H9 (cell line): ENCODE measurements around the gene HPCAL1. TPM values are rescaled to one million over a fixed set of nuclear protein-coding genes. Genes with fewer than 3 reads are reported as not detected.

Experiments used
- DNase-seq: peaks from one replicate; pipeline ENCODE4 v3.0.0-alpha.2; 2017
- H2AFZ ChIP-seq: one replicate; pipeline ENCODE4 v1.6.1; 2013; ENCODE audit warnings: mild to moderate bottlenecking, low read length, control low read depth, moderate library complexity
- H2AK5ac ChIP-seq: 2 replicates; pipeline ENCODE4 v1.6.1; 2013; ENCODE audit warnings: low read length, control low read depth, mixed read lengths; ENCODE audit not compliant: insufficient read length
- H2BK120ac ChIP-seq: one replicate; pipeline ENCODE4 v1.6.1; 2013; ENCODE audit warnings: low read depth, mild to moderate bottlenecking, low read length, control low read depth, inconsistent platforms; ENCODE audit not compliant: poor library complexity, severe bottlenecking
- H2BK12ac ChIP-seq: 2 replicates; pipeline ENCODE4 v1.6.1; 2013; ENCODE audit warnings: low read length, control low read depth, mixed read lengths, low read depth; ENCODE audit not compliant: insufficient read length
- H2BK15ac ChIP-seq: 2 replicates; pipeline ENCODE4 v1.6.1; 2013; ENCODE audit warnings: low read depth, low read length, control low read depth
- H2BK20ac ChIP-seq: one replicate; pipeline ENCODE4 v1.6.1; 2013; ENCODE audit warnings: low read depth, mild to moderate bottlenecking, low read length, control low read depth, inconsistent platforms; ENCODE audit not compliant: poor library complexity, severe bottlenecking
- H2BK5ac ChIP-seq: 2 replicates; pipeline ENCODE4 v1.6.1; 2013; ENCODE audit warnings: low read length, control low read depth, mixed read lengths; ENCODE audit not compliant: insufficient read length
- H3K14ac ChIP-seq: 2 replicates; pipeline ENCODE4 v1.6.1; 2013; ENCODE audit warnings: low read length, control low read depth; ENCODE audit not compliant: insufficient read depth
- H3K18ac ChIP-seq: 2 replicates; pipeline ENCODE4 v1.6.1; 2013; ENCODE audit warnings: low read depth, mild to moderate bottlenecking, mixed read lengths, low read length, control low read depth; ENCODE audit not compliant: insufficient read length
- H3K23ac ChIP-seq: 2 replicates; pipeline ENCODE4 v1.6.1; 2013; ENCODE audit warnings: low read length, control low read depth, mixed read lengths, low read depth; ENCODE audit not compliant: insufficient read length
- H3K23me2 ChIP-seq: 2 replicates; pipeline ENCODE4 v1.6.1; 2013; ENCODE audit warnings: low read depth, mild to moderate bottlenecking, mixed read lengths, low read length, control low read depth; ENCODE audit not compliant: insufficient read length, poor library complexity, severe bottlenecking
- H3K27ac ChIP-seq: 2 replicates; pipeline ENCODE4 v1.5.1; 2013; ENCODE audit warnings: low read length, control low read depth, mixed read lengths, low read depth; ENCODE audit not compliant: insufficient read length
- H3K27me3 ChIP-seq: 2 replicates; pipeline ENCODE4 v1.6.1; 2013; ENCODE audit warnings: low read length, control low read depth, inconsistent platforms; ENCODE audit not compliant: insufficient read depth
- H3K4ac ChIP-seq: 2 replicates; pipeline ENCODE4 v1.6.1; 2013; ENCODE audit warnings: low read depth, mild to moderate bottlenecking, control low read depth, inconsistent platforms, low read length, moderate library complexity
- H3K4me1 ChIP-seq: 2 replicates; pipeline ENCODE4 v1.6.1; 2013; ENCODE audit warnings: low read length, control low read depth, inconsistent platforms; ENCODE audit not compliant: insufficient read depth
- H3K4me2 ChIP-seq: 2 replicates; pipeline ENCODE4 v1.6.1; 2013; ENCODE audit warnings: low read length, control low read depth, mixed read lengths; ENCODE audit not compliant: insufficient read length, insufficient read depth
- H3K56ac ChIP-seq: 2 replicates; pipeline ENCODE4 v1.6.1; 2013; ENCODE audit warnings: low read depth, mild to moderate bottlenecking, mixed read lengths, low read length, control low read depth; ENCODE audit not compliant: insufficient read length
- H3K79me1 ChIP-seq: 2 replicates; pipeline ENCODE4 v1.6.1; 2013; ENCODE audit warnings: low read depth, mild to moderate bottlenecking, moderate library complexity, low read length, control low read depth, inconsistent platforms; ENCODE audit not compliant: insufficient read depth, poor library complexity, severe bottlenecking
- H3K79me2 ChIP-seq: 2 replicates; pipeline ENCODE4 v1.6.1; 2013; ENCODE audit warnings: low read length, control low read depth, inconsistent platforms; ENCODE audit not compliant: insufficient read depth
- H3K9ac ChIP-seq: 2 replicates; pipeline ENCODE4 v1.6.1; 2013; ENCODE audit warnings: low read length, control low read depth, mixed read lengths; ENCODE audit not compliant: insufficient read length; ENCODE audit errors: extremely low read depth
- H3K9me3 ChIP-seq: one replicate; pipeline ENCODE4 v1.6.1; 2013; ENCODE audit warnings: low read depth, low read length, inconsistent platforms; ENCODE audit not compliant: control insufficient read depth
- H3T11ph ChIP-seq: one replicate; pipeline ENCODE4 v1.6.1; 2013; ENCODE audit warnings: mild to moderate bottlenecking, low read length, control low read depth, inconsistent platforms
- H4K20me1 ChIP-seq: one replicate; pipeline ENCODE4 v1.6.1; 2013; ENCODE audit not compliant: control insufficient read depth, insufficient read length, insufficient read depth
- H4K5ac ChIP-seq: 2 replicates; pipeline ENCODE4 v1.6.1; 2013; ENCODE audit warnings: low read depth, mild to moderate bottlenecking, mixed read lengths, low read length, control low read depth; ENCODE audit not compliant: insufficient read length
- H4K8ac ChIP-seq: replicated peaks from 2 replicates; pipeline ENCODE4 v1.6.1; 2013; ENCODE audit warnings: low read length, control low read depth, mixed read lengths, low read depth; ENCODE audit not compliant: insufficient read length
- H4K91ac ChIP-seq: 2 replicates; pipeline ENCODE4 v1.6.1; 2013; ENCODE audit warnings: low read depth, mild to moderate bottlenecking, moderate library complexity, mixed read lengths, low read length, control low read depth; ENCODE audit not compliant: insufficient read length
- H3K27ac Mint-ChIP-seq, 3 experiments: 2 replicates in 2 of 3; 3 replicates in 1 of 3; pipeline ENCODE4 v1.8.0; 2020 to 2021; ENCODE audit warnings: mixed read lengths in 3 of 3, mild to moderate bottlenecking in 1 of 3, moderate library complexity in 1 of 3
- H3K27me3 Mint-ChIP-seq: 2 replicates; pipeline ENCODE4 v1.8.0; 2021; ENCODE audit warnings: low read depth, mild to moderate bottlenecking, moderate library complexity, mixed read lengths
- H3K36me3 Mint-ChIP-seq, 3 experiments: 2 replicates in 2 of 3; 3 replicates in 1 of 3; pipeline ENCODE4 v1.8.0; 2020 to 2021; ENCODE audit warnings: low read depth in 3 of 3, mixed read lengths in 3 of 3; ENCODE audit not compliant: insufficient read depth in 1 of 3
- H3K4me1 Mint-ChIP-seq, 2 experiments: 2 replicates each; pipeline ENCODE4 v1.8.0; 2020; ENCODE audit warnings: mixed read lengths in 2 of 2
- H3K4me3 Mint-ChIP-seq, 2 experiments: 2 replicates in 1 of 2; 3 replicates in 1 of 2; pipeline ENCODE4 v1.8.0; 2020 to 2021; ENCODE audit warnings: mild to moderate bottlenecking in 2 of 2, mixed read lengths in 2 of 2, moderate library complexity in 1 of 2
- H3K9me3 Mint-ChIP-seq, 2 experiments: 2 replicates in 1 of 2; 3 replicates in 1 of 2; pipeline ENCODE4 v1.8.0; 2020; ENCODE audit warnings: mild to moderate bottlenecking in 2 of 2, mixed read lengths in 2 of 2, moderate library complexity in 1 of 2
- total RNA-seq: library from RNA; stranded (reverse); gene quantifications from 2 replicates; pipeline ENCODE4 v1.2.1, GENCODE V29; 2021
- TF ChIP-seq, protein P1 (sequence below): fragments of 200-600 bp; sonication (generic); conservative IDR thresholded peaks from 3 replicates; pipeline ENCODE4 v1.8.0; 2021; ENCODE audit warnings: antibody characterized with exemption, mild to moderate bottlenecking

The HPCAL1 gene
- total RNA-seq, 1 experiment from 2014 or later, result 4.7 TPM

- H2AFZ ChIP-seq, result no peak overlapping the region
- H2BK120ac ChIP-seq, result no peak overlapping the region
- H3K27me3 ChIP-seq, result no peaks in the 10 kb centered on the region
- H2BK20ac ChIP-seq, result no peak overlapping the region
- H3K9me3 Mint-ChIP-seq, result peaks cover 10 to 11% of the 10 kb centered on the region in 2 experiments
- H3K79me1 ChIP-seq, result no peaks in the 10 kb centered on the region
- H2BK12ac ChIP-seq, result no peak overlapping the region
- no peak overlapping the region for H4K8ac ChIP-seq
- no peaks in the 10 kb centered on the region for H3K79me2 ChIP-seq
- no peak overlapping the region for H3K18ac ChIP-seq
- H3K36me3 Mint-ChIP-seq, result peaks cover 3 to 13% (median 4%) of the 10 kb centered on the region in 3 experiments; a peak in 4 of 7 replicates
- H3K27me3 Mint-ChIP-seq, result peaks cover 9% of the 10 kb centered on the region
- H3K4me3 Mint-ChIP-seq, result no peak overlapping the region
- H2AK5ac ChIP-seq, result no peak overlapping the region
- no peak overlapping the region for H3K56ac ChIP-seq
- no peak for DNase-seq
- no peak overlapping the region for H3K27ac ChIP-seq
- H3K4me2 ChIP-seq, result no peak overlapping the region
- no peak overlapping the region for H3K23ac ChIP-seq
- no peaks in the 10 kb centered on the region for H4K20me1 ChIP-seq
- H3K9ac ChIP-seq, result no peak overlapping the region
- H3K9me3 ChIP-seq, result no peaks in the 10 kb centered on the region
- H3K14ac ChIP-seq, result no peak overlapping the region
- no peak overlapping the region for H3K4ac ChIP-seq
- peaks cover 2% of the 10 kb centered on the region; the same call in 1 of the 2 replicates for H3K4me1 ChIP-seq
- TF ChIP-seq, protein P1, sequence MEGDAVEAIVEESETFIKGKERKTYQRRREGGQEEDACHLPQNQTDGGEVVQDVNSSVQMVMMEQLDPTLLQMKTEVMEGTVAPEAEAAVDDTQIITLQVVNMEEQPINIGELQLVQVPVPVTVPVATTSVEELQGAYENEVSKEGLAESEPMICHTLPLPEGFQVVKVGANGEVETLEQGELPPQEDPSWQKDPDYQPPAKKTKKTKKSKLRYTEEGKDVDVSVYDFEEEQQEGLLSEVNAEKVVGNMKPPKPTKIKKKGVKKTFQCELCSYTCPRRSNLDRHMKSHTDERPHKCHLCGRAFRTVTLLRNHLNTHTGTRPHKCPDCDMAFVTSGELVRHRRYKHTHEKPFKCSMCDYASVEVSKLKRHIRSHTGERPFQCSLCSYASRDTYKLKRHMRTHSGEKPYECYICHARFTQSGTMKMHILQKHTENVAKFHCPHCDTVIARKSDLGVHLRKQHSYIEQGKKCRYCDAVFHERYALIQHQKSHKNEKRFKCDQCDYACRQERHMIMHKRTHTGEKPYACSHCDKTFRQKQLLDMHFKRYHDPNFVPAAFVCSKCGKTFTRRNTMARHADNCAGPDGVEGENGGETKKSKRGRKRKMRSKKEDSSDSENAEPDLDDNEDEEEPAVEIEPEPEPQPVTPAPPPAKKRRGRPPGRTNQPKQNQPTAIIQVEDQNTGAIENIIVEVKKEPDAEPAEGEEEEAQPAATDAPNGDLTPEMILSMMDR, result no peak
- no peak overlapping the region for H4K91ac ChIP-seq
- no peak overlapping the region for H2BK5ac ChIP-seq
- no peak overlapping the region for H3T11ph ChIP-seq
- no peaks in the 10 kb centered on the region for H3K23me2 ChIP-seq
- peaks cover 21 to 22% of the 10 kb centered on the region in 2 experiments for H3K4me1 Mint-ChIP-seq
- H3K27ac Mint-ChIP-seq, result no peak overlapping the region
- no peak overlapping the region for H4K5ac ChIP-seq
- H2BK15ac ChIP-seq, result no peak overlapping the region
Observed at GRCh38 chr2:10293603-10294002, 9.1 kb upstream of the HPCAL1 start.
